ENCODE measurements around the gene ABCE1. TPM values are rescaled to one million over a fixed set of nuclear protein-coding genes. Genes with fewer than 3 reads are reported as not detected.

Gene ABCE1
- 10 to 100 TPM; 14.8 to 27.4 TPM for polyA plus RNA-seq

GRCh38 chr4:145097821-145098674, at the start of gene ABCE1, which contains the start of gene ANAPC10:
ABCE1 (plus strand) TSS chr4:145098311; CDS start chr4:145104413, 6,102 bp downstream.
ANAPC10 (minus strand) TSS chr4:145098196; CDS start chr4:145096099, 2,097 bp downstream.
- H3K36me3 ChIP-seq (ENCODE audit: control insufficient read depth in 2 of 2, insufficient read depth in 2 of 2, low read length in 1 of 2) = peaks cover 0 to 3% of the 10 kb centered on the region in 2 donors
- H3K4me3 ChIP-seq (ENCODE audit: low read depth in 1 of 2, low read length in 2 of 2) = peak within 1 kb of the TSS; percentile 93 to 95
- peak within 1 kb of the TSS; percentile 95 to 97 for H3K27ac ChIP-seq (ENCODE audit: low read depth in 2 of 2, low read length in 1 of 2)
- H3K4me1 ChIP-seq (ENCODE audit: control insufficient read depth in 2 of 2, insufficient read depth in 2 of 2, low read length in 1 of 2) = peaks cover 0 to 1% of the 10 kb centered on the region in 2 donors
- H3K27me3 ChIP-seq (ENCODE audit: control insufficient read depth in 1 of 2, insufficient read depth in 2 of 2, low read length in 2 of 2) = no peaks in the 10 kb centered on the region
- peaks cover 0 to 2% of the 10 kb centered on the region in 2 donors for H3K9me3 ChIP-seq (ENCODE audit: control insufficient read depth in 2 of 2, insufficient read depth in 1 of 2, low read depth in 1 of 2, low read length in 1 of 2)
- WGBS, 2 donors = 0% methylated on average over 67 of the region's 67 CpGs

DNA sequence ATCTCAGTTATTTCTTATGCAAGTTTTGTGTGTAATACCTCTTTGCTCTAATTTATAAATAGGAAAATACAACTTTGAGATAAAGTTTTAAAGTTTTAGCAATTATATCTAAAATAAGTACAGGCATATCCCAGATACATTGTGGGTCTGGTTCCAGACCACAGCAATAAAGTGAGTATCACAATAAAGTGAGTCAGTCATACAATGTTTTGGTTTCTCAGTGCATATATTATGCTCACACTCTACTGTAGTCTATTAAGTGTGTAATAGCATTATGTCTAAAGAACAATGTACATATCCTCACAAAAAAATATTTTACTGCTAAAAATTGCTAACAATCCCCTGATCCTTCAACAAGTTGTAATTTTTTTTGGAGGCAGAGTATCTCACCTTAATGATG, 49.3 kb upstream of the ABCE1 start:
- H3K36me3 ChIP-seq (ENCODE audit: control insufficient read depth in 2 of 2, insufficient read depth in 2 of 2, low read length in 1 of 2) = no peaks in the 10 kb centered on the region

GRCh38 chr4:145049241-145049640, 48.9 kb upstream of the ABCE1 start:
- 90 to 97% methylated on average over 1 of the region's 1 CpG for WGBS, 2 donors
- Histone ChIP-seq H3K36me3 (ENCODE audit: control insufficient read depth in 2 of 2, insufficient read depth in 2 of 2, low read length in 1 of 2) (no peaks in the 10 kb centered on the region), H3K9me3 (ENCODE audit: control insufficient read depth in 2 of 2, insufficient read depth in 1 of 2, low read depth in 1 of 2, low read length in 1 of 2) (no peaks in the 10 kb centered on the region), H3K4me3 (ENCODE audit: low read depth in 1 of 2, low read length in 2 of 2) (no peak overlapping the region), H3K27me3 (ENCODE audit: control insufficient read depth in 1 of 2, insufficient read depth in 2 of 2, low read length in 2 of 2) (no peaks in the 10 kb centered on the region), H3K27ac (ENCODE audit: low read depth in 2 of 2, low read length in 1 of 2) (no peak overlapping the region), H3K4me1 (ENCODE audit: control insufficient read depth in 2 of 2, insufficient read depth in 2 of 2, low read length in 1 of 2) (no peaks in the 10 kb centered on the region)

More for the DNA sequence above, 49.3 kb upstream of the ABCE1 start:
- Histone ChIP-seq H3K27me3 (ENCODE audit: control insufficient read depth in 1 of 2, insufficient read depth in 2 of 2, low read length in 2 of 2) (no peaks in the 10 kb centered on the region), H3K9me3 (ENCODE audit: control insufficient read depth in 2 of 2, insufficient read depth in 1 of 2, low read depth in 1 of 2, low read length in 1 of 2) (no peaks in the 10 kb centered on the region), H3K4me1 (ENCODE audit: control insufficient read depth in 2 of 2, insufficient read depth in 2 of 2, low read length in 1 of 2) (no peaks in the 10 kb centered on the region), H3K27ac (ENCODE audit: low read depth in 2 of 2, low read length in 1 of 2) (no peak overlapping the region), H3K4me3 (ENCODE audit: low read depth in 1 of 2, low read length in 2 of 2) (no peak overlapping the region)

DNA sequence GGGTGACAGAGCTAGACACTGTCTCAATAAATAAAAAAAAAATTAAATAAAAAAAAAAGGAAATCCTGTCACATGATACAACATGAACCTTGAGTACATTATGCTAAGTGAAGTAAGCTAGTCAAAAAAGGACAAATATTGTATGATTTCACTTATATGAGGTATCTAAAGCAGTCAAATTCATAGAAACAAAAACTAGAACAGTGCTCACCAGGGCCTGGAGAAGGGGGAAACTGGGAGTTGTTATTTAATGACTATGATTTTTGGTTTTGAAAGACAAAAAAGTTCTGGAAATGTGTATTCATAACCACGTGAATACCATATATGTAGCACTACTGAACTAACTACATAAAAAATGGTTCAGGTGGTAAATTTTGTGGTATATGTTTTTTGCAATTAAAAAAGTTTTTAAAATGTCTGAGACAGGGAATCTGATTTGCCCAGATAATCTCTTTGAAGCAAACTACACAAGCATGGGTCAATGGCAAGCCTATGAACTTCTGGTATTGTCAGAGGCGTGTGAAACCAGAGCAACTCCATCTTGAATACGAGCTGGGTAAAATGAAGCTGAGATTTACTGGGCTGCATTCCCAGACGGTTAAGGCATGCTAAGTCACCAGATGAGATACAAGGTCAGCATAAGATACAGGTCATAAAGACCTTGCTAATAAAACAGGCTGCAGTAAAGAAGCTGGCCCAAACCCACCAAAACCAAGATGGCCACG, 42.4 kb upstream of the ABCE1 start:
- H3K4me1 ChIP-seq (ENCODE audit: control insufficient read depth in 2 of 2, insufficient read depth in 2 of 2, low read length in 1 of 2) = no peaks in the 10 kb centered on the region
- no peaks in the 10 kb centered on the region for H3K36me3 ChIP-seq (ENCODE audit: control insufficient read depth in 2 of 2, insufficient read depth in 2 of 2, low read length in 1 of 2)
- 95 to 96% methylated on average over 5 of the region's 5 CpGs for WGBS, 2 donors
- no peaks in the 10 kb centered on the region for H3K9me3 ChIP-seq (ENCODE audit: control insufficient read depth in 2 of 2, insufficient read depth in 1 of 2, low read depth in 1 of 2, low read length in 1 of 2)
- H3K4me3 ChIP-seq (ENCODE audit: low read depth in 1 of 2, low read length in 2 of 2) = no peak overlapping the region
- H3K27me3 ChIP-seq (ENCODE audit: control insufficient read depth in 1 of 2, insufficient read depth in 2 of 2, low read length in 2 of 2) = no peaks in the 10 kb centered on the region
- H3K27ac ChIP-seq (ENCODE audit: low read depth in 2 of 2, low read length in 1 of 2) = no peak overlapping the region

GRCh38 chr4:145056325-145057130, 41.6 kb upstream of the ABCE1 start:
- no peak overlapping the region for H3K27ac ChIP-seq (ENCODE audit: low read depth in 2 of 2, low read length in 1 of 2)

GRCh38 chr4:145058256-145058655, 39.9 kb upstream of the ABCE1 start:
- Histone ChIP-seq H3K27me3 (ENCODE audit: control insufficient read depth in 1 of 2, insufficient read depth in 2 of 2, low read length in 2 of 2) (no peaks in the 10 kb centered on the region), H3K36me3 (ENCODE audit: control insufficient read depth in 2 of 2, insufficient read depth in 2 of 2, low read length in 1 of 2) (no peaks in the 10 kb centered on the region), H3K4me1 (ENCODE audit: control insufficient read depth in 2 of 2, insufficient read depth in 2 of 2, low read length in 1 of 2) (no peaks in the 10 kb centered on the region), H3K9me3 (ENCODE audit: control insufficient read depth in 2 of 2, insufficient read depth in 1 of 2, low read depth in 1 of 2, low read length in 1 of 2) (no peaks in the 10 kb centered on the region), H3K27ac (ENCODE audit: low read depth in 2 of 2, low read length in 1 of 2) (no peak overlapping the region), H3K4me3 (ENCODE audit: low read depth in 1 of 2, low read length in 2 of 2) (no peak overlapping the region)

More at GRCh38 chr4:145056325-145057130, 41.6 kb upstream of the ABCE1 start:
- Histone ChIP-seq H3K9me3 (ENCODE audit: control insufficient read depth in 2 of 2, insufficient read depth in 1 of 2, low read depth in 1 of 2, low read length in 1 of 2) (no peaks in the 10 kb centered on the region), H3K4me1 (ENCODE audit: control insufficient read depth in 2 of 2, insufficient read depth in 2 of 2, low read length in 1 of 2) (no peaks in the 10 kb centered on the region), H3K36me3 (ENCODE audit: control insufficient read depth in 2 of 2, insufficient read depth in 2 of 2, low read length in 1 of 2) (no peaks in the 10 kb centered on the region), H3K27me3 (ENCODE audit: control insufficient read depth in 1 of 2, insufficient read depth in 2 of 2, low read length in 2 of 2) (no peaks in the 10 kb centered on the region), H3K4me3 (ENCODE audit: low read depth in 1 of 2, low read length in 2 of 2) (no peak overlapping the region)
- 94 to 95% methylated on average over 6 of the region's 6 CpGs for WGBS, 2 donors

- H3K4me3 ChIP-seq (ENCODE audit: low read depth in 1 of 2, low read length in 2 of 2) = no peak overlapping the region
- H3K27me3 ChIP-seq (ENCODE audit: control insufficient read depth in 1 of 2, insufficient read depth in 2 of 2, low read length in 2 of 2) = no peaks in the 10 kb centered on the region
- H3K27ac ChIP-seq (ENCODE audit: low read depth in 2 of 2, low read length in 1 of 2) = no peak overlapping the region
- 59 to 65% methylated on average over 6 of the region's 6 CpGs for WGBS, 2 donors
- no peaks in the 10 kb centered on the region for H3K9me3 ChIP-seq (ENCODE audit: control insufficient read depth in 2 of 2, insufficient read depth in 1 of 2, low read depth in 1 of 2, low read length in 1 of 2)
- H3K36me3 ChIP-seq (ENCODE audit: control insufficient read depth in 2 of 2, insufficient read depth in 2 of 2, low read length in 1 of 2) = no peaks in the 10 kb centered on the region
- H3K4me1 ChIP-seq (ENCODE audit: control insufficient read depth in 2 of 2, insufficient read depth in 2 of 2, low read length in 1 of 2) = no peaks in the 10 kb centered on the region
Measured at GRCh38 chr4:145061318-145061920, 36.7 kb upstream of the ABCE1 start.

DNA sequence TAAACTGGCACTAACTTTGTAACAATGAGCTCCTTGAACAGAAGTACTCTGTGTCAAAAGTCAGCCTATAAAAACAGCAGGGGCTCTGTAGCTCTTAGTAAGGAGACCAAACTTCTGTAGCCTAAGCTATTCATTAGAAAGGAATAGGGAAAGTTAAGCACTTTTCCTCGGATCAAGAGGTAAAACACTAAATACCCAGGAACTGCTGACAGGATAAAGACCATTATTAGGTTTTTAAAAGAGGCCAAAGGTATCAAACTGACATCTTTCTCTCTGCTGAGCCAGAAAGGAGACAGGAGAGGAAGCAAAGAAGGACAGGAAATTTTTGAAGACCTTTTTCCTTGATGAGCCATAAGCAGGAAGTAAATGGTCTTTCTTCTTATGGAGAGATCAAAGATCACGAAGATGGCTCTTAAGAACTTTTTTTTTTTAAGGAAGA, 32.0 kb upstream of the ABCE1 start:
- H3K4me3 ChIP-seq (ENCODE audit: low read depth in 1 of 2, low read length in 2 of 2) = no peak overlapping the region
- H3K27me3 ChIP-seq (ENCODE audit: control insufficient read depth in 1 of 2, insufficient read depth in 2 of 2, low read length in 2 of 2) = no peaks in the 10 kb centered on the region
- no peaks in the 10 kb centered on the region for H3K4me1 ChIP-seq (ENCODE audit: control insufficient read depth in 2 of 2, insufficient read depth in 2 of 2, low read length in 1 of 2)
- no peaks in the 10 kb centered on the region for H3K36me3 ChIP-seq (ENCODE audit: control insufficient read depth in 2 of 2, insufficient read depth in 2 of 2, low read length in 1 of 2)
- WGBS, 2 donors = 52 to 71% methylated on average over 2 of the region's 2 CpGs
- no peak overlapping the region for H3K27ac ChIP-seq (ENCODE audit: low read depth in 2 of 2, low read length in 1 of 2)
- H3K9me3 ChIP-seq (ENCODE audit: control insufficient read depth in 2 of 2, insufficient read depth in 1 of 2, low read depth in 1 of 2, low read length in 1 of 2) = no peaks in the 10 kb centered on the region

GRCh38 chr4:145069361-145069760, 28.8 kb upstream of the ABCE1 start:
- Histone ChIP-seq H3K27ac (ENCODE audit: low read depth in 2 of 2, low read length in 1 of 2) (no peak overlapping the region), H3K4me3 (ENCODE audit: low read depth in 1 of 2, low read length in 2 of 2) (no peak overlapping the region), H3K4me1 (ENCODE audit: control insufficient read depth in 2 of 2, insufficient read depth in 2 of 2, low read length in 1 of 2) (no peaks in the 10 kb centered on the region), H3K9me3 (ENCODE audit: control insufficient read depth in 2 of 2, insufficient read depth in 1 of 2, low read depth in 1 of 2, low read length in 1 of 2) (no peaks in the 10 kb centered on the region), H3K27me3 (ENCODE audit: control insufficient read depth in 1 of 2, insufficient read depth in 2 of 2, low read length in 2 of 2) (no peaks in the 10 kb centered on the region), H3K36me3 (ENCODE audit: control insufficient read depth in 2 of 2, insufficient read depth in 2 of 2, low read length in 1 of 2) (no peaks in the 10 kb centered on the region)
- WGBS, 2 donors = 70 to 75% methylated on average over 3 of the region's 3 CpGs

All from esophagus (tissue), 2 donors.